Activated CD4-positive, alpha-beta T cell treated with anti-CD3 and anti-CD28 coated beads, Interleukin-2, amount 10 ng/mL, durations not matched to agents 7 days and 5 days (primary cell): ENCODE results near the gene HERC3. TPM values are rescaled to one million over a fixed set of nuclear protein-coding genes. Genes with fewer than 3 reads are reported as not detected.

Source experiments
- CTCF ChIA-PET: fragments of 350-600 bp; sonication (Branson Sonifier 250); formaldehyde crosslinking; loops from one replicate; lab custom pipeline; 2021; ENCODE audit warnings: antibody characterized with exemption; lab: Charles Lee
- POLR2A ChIA-PET: fragments of 350-600 bp; sonication (Branson Sonifier 250); formaldehyde crosslinking; loops from one replicate; lab custom pipeline; 2021; ENCODE audit warnings: antibody characterized with exemption; lab: Charles Lee
- DNase-seq: peaks from one replicate; pipeline ENCODE4 v3.0.0-alpha.2; 2020
- H3K27ac Mint-ChIP-seq: one replicate; pipeline ENCODE4 v1.8.0; 2021; ENCODE audit warnings: mild to moderate bottlenecking, moderate library complexity, mixed read lengths
- H3K27me3 Mint-ChIP-seq: one replicate; pipeline ENCODE4 v1.8.0; 2021; ENCODE audit warnings: mixed read lengths
- H3K36me3 Mint-ChIP-seq: one replicate; pipeline ENCODE4 v1.8.0; 2021; ENCODE audit warnings: low read depth, mixed read lengths
- H3K4me1 Mint-ChIP-seq: one replicate; pipeline ENCODE4 v1.8.0; 2021; ENCODE audit warnings: mixed read lengths
- H3K4me3 Mint-ChIP-seq: one replicate; pipeline ENCODE4 v1.8.0; 2021; ENCODE audit warnings: mild to moderate bottlenecking, moderate library complexity, mixed read lengths
- H3K9me3 Mint-ChIP-seq: one replicate; pipeline ENCODE4 v1.8.0; 2021; ENCODE audit warnings: mixed read lengths
- total RNA-seq, 2 experiments: library from RNA; stranded (reverse); gene quantifications; one replicate each; pipeline ENCODE4 v1.2.3, GENCODE V29; 2021

HERC3 gene
- total RNA-seq = 10 to 100 TPM; 28.1 to 33.3 TPM

GRCh38 chr4:88591787-88592599 lies at the start of gene HERC3:
Gene HERC3 (plus strand): TSS chr4:88592480. CDS start chr4:88605824, 13,344 bp downstream.
- H3K9me3 Mint-ChIP-seq = no peaks in the 10 kb centered on the region
- peak within 1 kb of the TSS; percentile 92 for H3K4me3 Mint-ChIP-seq
- ChIA-PET POLR2A (no interaction called here), CTCF (interaction anchor here (0.6 to 4.6 kb wide), 3 partner anchors 8 to 33 kb away, joined by 4 to 26 read pairs (median 4); no protein-coding TSS in a partner anchor)
- H3K27me3 Mint-ChIP-seq = peaks cover 5% of the 10 kb centered on the region
- H3K4me1 Mint-ChIP-seq = peaks cover 37% of the 10 kb centered on the region
- peak; percentile 87 for DNase-seq
- peak within 1 kb of the TSS; percentile 90 for H3K27ac Mint-ChIP-seq
- H3K36me3 Mint-ChIP-seq = peaks cover 13% of the 10 kb centered on the region

- no peak for DNase-seq
- peaks cover 3% of the 10 kb centered on the region for H3K27me3 Mint-ChIP-seq
- H3K27ac Mint-ChIP-seq = no peak overlapping the region
- ChIA-PET POLR2A (no interaction called here), CTCF (no interaction called here)
- H3K36me3 Mint-ChIP-seq = no peaks in the 10 kb centered on the region
- H3K4me1 Mint-ChIP-seq = no peaks in the 10 kb centered on the region
- H3K9me3 Mint-ChIP-seq = no peaks in the 10 kb centered on the region
- H3K4me3 Mint-ChIP-seq = no peak overlapping the region
These were observed 42.5 kb upstream of the HERC3 start for GRCh38 chr4:88549815-88550214.

- H3K4me3 Mint-ChIP-seq = no peak overlapping the region
- ChIA-PET POLR2A (no interaction called here), CTCF (interaction anchor here (1.1 kb wide), 1 partner anchor 54 kb away, joined by 3 read pairs; no protein-coding TSS in a partner anchor)
- H3K27ac Mint-ChIP-seq = no peak overlapping the region
- H3K36me3 Mint-ChIP-seq = no peaks in the 10 kb centered on the region
- DNase-seq = no peak
- no peaks in the 10 kb centered on the region for H3K9me3 Mint-ChIP-seq
- peaks cover 16% of the 10 kb centered on the region for H3K27me3 Mint-ChIP-seq
- no peaks in the 10 kb centered on the region for H3K4me1 Mint-ChIP-seq
These were observed 24.7 kb upstream of the HERC3 start for GRCh38 chr4:88567591-88567990.

- no peaks in the 10 kb centered on the region for H3K4me1 Mint-ChIP-seq
- POLR2A ChIA-PET = no interaction called here
These were observed 22.3 kb upstream of the HERC3 start for GRCh38 chr4:88570001-88570400.

GRCh38 chr4:88573276-88573980 lies 18.9 kb upstream of the HERC3 start:
- no peaks in the 10 kb centered on the region for H3K27me3 Mint-ChIP-seq
- POLR2A ChIA-PET = no interaction called here
- H3K27ac Mint-ChIP-seq = no peak overlapping the region
- H3K9me3 Mint-ChIP-seq = no peaks in the 10 kb centered on the region
- no peaks in the 10 kb centered on the region for H3K4me1 Mint-ChIP-seq
- no peaks in the 10 kb centered on the region for H3K36me3 Mint-ChIP-seq
- CTCF ChIA-PET = no interaction called here
- no peak for DNase-seq
- H3K4me3 Mint-ChIP-seq = no peak overlapping the region

More at GRCh38 chr4:88570001-88570400, 22.3 kb upstream of the HERC3 start:
- Mint-ChIP-seq H3K27me3 (peaks cover 13% of the 10 kb centered on the region), H3K4me3 (no peak overlapping the region), H3K27ac (no peak overlapping the region), H3K36me3 (no peaks in the 10 kb centered on the region), H3K9me3 (no peaks in the 10 kb centered on the region)
- no peak for DNase-seq
- CTCF ChIA-PET = no interaction called here

- POLR2A ChIA-PET = no interaction called here
- CTCF ChIA-PET = no interaction called here
- no peak for DNase-seq
These were observed 18.3 kb upstream of the HERC3 start for GRCh38 chr4:88573995-88574394.

GRCh38 chr4:88575186-88575585 lies 17.1 kb upstream of the HERC3 start:
- DNase-seq = no peak
- H3K27me3 Mint-ChIP-seq = no peaks in the 10 kb centered on the region
- ChIA-PET CTCF (no interaction called here), POLR2A (no interaction called here)
- no peaks in the 10 kb centered on the region for H3K4me1 Mint-ChIP-seq
- H3K36me3 Mint-ChIP-seq = no peaks in the 10 kb centered on the region
- H3K4me3 Mint-ChIP-seq = no peak overlapping the region
- H3K9me3 Mint-ChIP-seq = no peaks in the 10 kb centered on the region
- H3K27ac Mint-ChIP-seq = no peak overlapping the region

More at GRCh38 chr4:88573995-88574394, 18.3 kb upstream of the HERC3 start:
- Mint-ChIP-seq H3K27me3 (no peaks in the 10 kb centered on the region), H3K9me3 (no peaks in the 10 kb centered on the region), H3K4me3 (no peak overlapping the region), H3K4me1 (no peaks in the 10 kb centered on the region), H3K27ac (no peak overlapping the region), H3K36me3 (no peaks in the 10 kb centered on the region)

- Mint-ChIP-seq H3K9me3 (peaks cover 5% of the 10 kb centered on the region), H3K4me1 (no peaks in the 10 kb centered on the region), H3K27ac (no peak overlapping the region), H3K27me3 (no peaks in the 10 kb centered on the region), H3K36me3 (no peaks in the 10 kb centered on the region), H3K4me3 (no peak overlapping the region)
- ChIA-PET CTCF (interaction anchor here (0.7 kb wide), 1 partner anchor 228 kb away, joined by 3 read pairs; no protein-coding TSS in a partner anchor), POLR2A (no interaction called here)
- no peak for DNase-seq
These were observed 9.8 kb upstream of the HERC3 start for GRCh38 chr4:88582493-88582892.

- no peaks in the 10 kb centered on the region for H3K36me3 Mint-ChIP-seq
- ChIA-PET POLR2A (no interaction called here), CTCF (interaction anchor here (0.9 to 1.1 kb wide), 2 partner anchors 8 to 44 kb away, joined by 3 to 4 read pairs; partner anchors contain the start of gene HERC3)
- H3K27me3 Mint-ChIP-seq = no peaks in the 10 kb centered on the region
- no peaks in the 10 kb centered on the region for H3K4me1 Mint-ChIP-seq
- DNase-seq = no peak
- no peak overlapping the region for H3K27ac Mint-ChIP-seq
- H3K4me3 Mint-ChIP-seq = no peak overlapping the region
- H3K9me3 Mint-ChIP-seq = peaks cover 5% of the 10 kb centered on the region
These were observed 8.4 kb upstream of the HERC3 start for GRCh38 chr4:88583631-88584470.

GRCh38 chr4:88584471-88584900 lies 7.8 kb upstream of the HERC3 start:
- Mint-ChIP-seq H3K4me3 (no peak overlapping the region), H3K27ac (no peak overlapping the region), H3K4me1 (no peaks in the 10 kb centered on the region), H3K27me3 (no peaks in the 10 kb centered on the region), H3K36me3 (no peaks in the 10 kb centered on the region), H3K9me3 (peaks cover 5% of the 10 kb centered on the region)
- DNase-seq = no peak
- ChIA-PET CTCF (interaction anchor here (0.9 kb wide), 1 partner anchor 43 kb away, joined by 3 read pairs; no protein-coding TSS in a partner anchor), POLR2A (no interaction called here)

- Mint-ChIP-seq H3K36me3 (no peaks in the 10 kb centered on the region), H3K4me3 (no peak overlapping the region), H3K4me1 (peaks cover 2% of the 10 kb centered on the region), H3K27me3 (peaks cover 3% of the 10 kb centered on the region), H3K9me3 (peaks cover 5% of the 10 kb centered on the region), H3K27ac (no peak overlapping the region)
- DNase-seq = no peak
- ChIA-PET POLR2A (interaction anchor here (0.6 kb wide), 1 partner anchor 486 kb away, joined by 7 read pairs; no protein-coding TSS in a partner anchor), CTCF (no interaction called here)
These were observed 6.4 kb upstream of the HERC3 start for GRCh38 chr4:88585917-88586316.

- Mint-ChIP-seq H3K4me3 (no peak overlapping the region), H3K27ac (no peak overlapping the region), H3K27me3 (peaks cover 5% of the 10 kb centered on the region), H3K36me3 (no peaks in the 10 kb centered on the region), H3K9me3 (peaks cover 5% of the 10 kb centered on the region), H3K4me1 (peaks cover 13% of the 10 kb centered on the region)
- ChIA-PET CTCF (interaction anchor here (1.3 kb wide), 1 partner anchor 48 kb away, joined by 3 read pairs; no protein-coding TSS in a partner anchor), POLR2A (no interaction called here)
- DNase-seq = no peak
These were observed 5.0 kb upstream of the HERC3 start for GRCh38 chr4:88587306-88587705.
